ENCODE data around the gene NTN5.

GRCh38 chr19:48676887-48677286 lies 4.1 kb upstream of the NTN5 start:
- TF ChIP-seq CTCF (conservative IDR thresholded peaks at IDR 0.05; ENCODE audit: low read depth in 2 of 2) (no peak), EZH2 (IDR thresholded peaks at IDR 0.05; ENCODE audit: low read depth, unreplicated experiment) (no peak), POLR2AphosphoS5 (IDR thresholded peaks at IDR 0.05; ENCODE audit: low read depth) (no peak), CREB1 (CRISPR knock-in tag; IDR thresholded peaks at IDR 0.05; ENCODE audit: low read depth) (no peak), STAT1 (IDR thresholded peaks at IDR 0.05; ENCODE audit: unreplicated experiment) (no peak), EZH2phosphoT487 (IDR thresholded peaks at IDR 0.05; ENCODE audit: unreplicated experiment) (no peak), JUNB (IDR thresholded peaks at IDR 0.05; ENCODE audit: unreplicated experiment) (no peak)
- TF ChIP-seq, protein P1, sequence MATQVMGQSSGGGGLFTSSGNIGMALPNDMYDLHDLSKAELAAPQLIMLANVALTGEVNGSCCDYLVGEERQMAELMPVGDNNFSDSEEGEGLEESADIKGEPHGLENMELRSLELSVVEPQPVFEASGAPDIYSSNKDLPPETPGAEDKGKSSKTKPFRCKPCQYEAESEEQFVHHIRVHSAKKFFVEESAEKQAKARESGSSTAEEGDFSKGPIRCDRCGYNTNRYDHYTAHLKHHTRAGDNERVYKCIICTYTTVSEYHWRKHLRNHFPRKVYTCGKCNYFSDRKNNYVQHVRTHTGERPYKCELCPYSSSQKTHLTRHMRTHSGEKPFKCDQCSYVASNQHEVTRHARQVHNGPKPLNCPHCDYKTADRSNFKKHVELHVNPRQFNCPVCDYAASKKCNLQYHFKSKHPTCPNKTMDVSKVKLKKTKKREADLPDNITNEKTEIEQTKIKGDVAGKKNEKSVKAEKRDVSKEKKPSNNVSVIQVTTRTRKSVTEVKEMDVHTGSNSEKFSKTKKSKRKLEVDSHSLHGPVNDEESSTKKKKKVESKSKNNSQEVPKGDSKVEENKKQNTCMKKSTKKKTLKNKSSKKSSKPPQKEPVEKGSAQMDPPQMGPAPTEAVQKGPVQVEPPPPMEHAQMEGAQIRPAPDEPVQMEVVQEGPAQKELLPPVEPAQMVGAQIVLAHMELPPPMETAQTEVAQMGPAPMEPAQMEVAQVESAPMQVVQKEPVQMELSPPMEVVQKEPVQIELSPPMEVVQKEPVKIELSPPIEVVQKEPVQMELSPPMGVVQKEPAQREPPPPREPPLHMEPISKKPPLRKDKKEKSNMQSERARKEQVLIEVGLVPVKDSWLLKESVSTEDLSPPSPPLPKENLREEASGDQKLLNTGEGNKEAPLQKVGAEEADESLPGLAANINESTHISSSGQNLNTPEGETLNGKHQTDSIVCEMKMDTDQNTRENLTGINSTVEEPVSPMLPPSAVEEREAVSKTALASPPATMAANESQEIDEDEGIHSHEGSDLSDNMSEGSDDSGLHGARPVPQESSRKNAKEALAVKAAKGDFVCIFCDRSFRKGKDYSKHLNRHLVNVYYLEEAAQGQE (IDR thresholded peaks at IDR 0.05; ENCODE audit: unreplicated experiment): no peak
